GM23248 (cell line): ENCODE measurements around the gene DLG2.

Experiments used
- EZH2 ChIP-seq: fragments of 200-600 bp; sonication (generic); IDR thresholded peaks from 2 replicates; pipeline ENCODE4 v1.6.1; 2018; ENCODE audit warnings: antibody characterized with exemption, mild to moderate bottlenecking; ENCODE audit not compliant: insufficient read depth, poor library complexity, severe bottlenecking
- EZH2phosphoT487 ChIP-seq: fragments of 200-600 bp; sonication (generic); IDR thresholded peaks from 2 replicates; pipeline ENCODE4 v1.6.1; 2018; ENCODE audit warnings: antibody characterized with exemption, moderate library complexity, mild to moderate bottlenecking, low read depth; ENCODE audit not compliant: insufficient read depth

- TF ChIP-seq EZH2 = no peak
- TF ChIP-seq EZH2phosphoT487 = no peak
Measured at GRCh38 chr11:84522331-84522730, 1104.8 kb downstream of the DLG2 start.
